Gastrocnemius medialis (tissue), 4 donors: ENCODE data around the gene GOLGA6A.
"Not testable (repeated sequence)": the region's sequence is repeated elsewhere in the genome, so short reads cannot be mapped to it uniquely, and the experiment has no call there.

Source experiments
- POLR2A ChIP-seq, 2 donors: fragments of 450-650 bp; IDR thresholded peaks; one replicate each; pipeline ENCODE4 v1.6.1; 2017; ENCODE audit warnings: antibody characterized with exemption in 2 of 2, mild to moderate bottlenecking in 2 of 2, moderate library complexity in 2 of 2
- TF ChIP-seq, protein P1 (sequence below), 5 experiments: fragments of 450-650 bp in 3 of 5; fragments of 200-600 bp in 2 of 5; sonication (generic) in 2 of 5; IDR thresholded peaks in 4 of 5; conservative IDR thresholded peaks in 1 of 5; 1 replicate in 4 of 5; 2 replicates in 1 of 5; pipeline ENCODE4 v1.5.1; 2016 to 2019; ENCODE audit warnings: antibody characterized with exemption in 5 of 5, mild to moderate bottlenecking in 3 of 5, moderate library complexity in 3 of 5

- TF ChIP-seq, protein P1, sequence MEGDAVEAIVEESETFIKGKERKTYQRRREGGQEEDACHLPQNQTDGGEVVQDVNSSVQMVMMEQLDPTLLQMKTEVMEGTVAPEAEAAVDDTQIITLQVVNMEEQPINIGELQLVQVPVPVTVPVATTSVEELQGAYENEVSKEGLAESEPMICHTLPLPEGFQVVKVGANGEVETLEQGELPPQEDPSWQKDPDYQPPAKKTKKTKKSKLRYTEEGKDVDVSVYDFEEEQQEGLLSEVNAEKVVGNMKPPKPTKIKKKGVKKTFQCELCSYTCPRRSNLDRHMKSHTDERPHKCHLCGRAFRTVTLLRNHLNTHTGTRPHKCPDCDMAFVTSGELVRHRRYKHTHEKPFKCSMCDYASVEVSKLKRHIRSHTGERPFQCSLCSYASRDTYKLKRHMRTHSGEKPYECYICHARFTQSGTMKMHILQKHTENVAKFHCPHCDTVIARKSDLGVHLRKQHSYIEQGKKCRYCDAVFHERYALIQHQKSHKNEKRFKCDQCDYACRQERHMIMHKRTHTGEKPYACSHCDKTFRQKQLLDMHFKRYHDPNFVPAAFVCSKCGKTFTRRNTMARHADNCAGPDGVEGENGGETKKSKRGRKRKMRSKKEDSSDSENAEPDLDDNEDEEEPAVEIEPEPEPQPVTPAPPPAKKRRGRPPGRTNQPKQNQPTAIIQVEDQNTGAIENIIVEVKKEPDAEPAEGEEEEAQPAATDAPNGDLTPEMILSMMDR (IDR thresholded peaks at IDR 0.05 in 4 of 5, conservative IDR thresholded peaks at IDR 0.05 in 1 of 5), result not testable (repeated sequence)
- not testable (repeated sequence) for TF ChIP-seq POLR2A (IDR thresholded peaks at IDR 0.05)
Observed at GRCh38 chr15:74095610-74096009, 13.3 kb upstream of the GOLGA6A start.
